T-helper 2 cell treated with Interferon-gamma antibody and Interleukin-4, amounts not matched to agents 100 ng/mL and 5 ng/mL, for 36 hours (primary cell): ENCODE results near the gene A4GNT. TPM values are rescaled to one million over a fixed set of nuclear protein-coding genes. Genes with fewer than 3 reads are reported as not detected.

Experiments
- intact Hi-C: fragments of 100-400 bp; cut with micrococcal nuclease; formaldehyde crosslinking; loops from one replicate; pipeline ENCODE4 v1.15.1; 2023
- total RNA-seq: library from RNA; stranded (reverse); gene quantifications from 2 replicates; pipeline ENCODE4 v1.2.3, GENCODE V29; 2022

The A4GNT gene
- total RNA-seq, 1 donor from 2014 or later = not detected

DNA sequence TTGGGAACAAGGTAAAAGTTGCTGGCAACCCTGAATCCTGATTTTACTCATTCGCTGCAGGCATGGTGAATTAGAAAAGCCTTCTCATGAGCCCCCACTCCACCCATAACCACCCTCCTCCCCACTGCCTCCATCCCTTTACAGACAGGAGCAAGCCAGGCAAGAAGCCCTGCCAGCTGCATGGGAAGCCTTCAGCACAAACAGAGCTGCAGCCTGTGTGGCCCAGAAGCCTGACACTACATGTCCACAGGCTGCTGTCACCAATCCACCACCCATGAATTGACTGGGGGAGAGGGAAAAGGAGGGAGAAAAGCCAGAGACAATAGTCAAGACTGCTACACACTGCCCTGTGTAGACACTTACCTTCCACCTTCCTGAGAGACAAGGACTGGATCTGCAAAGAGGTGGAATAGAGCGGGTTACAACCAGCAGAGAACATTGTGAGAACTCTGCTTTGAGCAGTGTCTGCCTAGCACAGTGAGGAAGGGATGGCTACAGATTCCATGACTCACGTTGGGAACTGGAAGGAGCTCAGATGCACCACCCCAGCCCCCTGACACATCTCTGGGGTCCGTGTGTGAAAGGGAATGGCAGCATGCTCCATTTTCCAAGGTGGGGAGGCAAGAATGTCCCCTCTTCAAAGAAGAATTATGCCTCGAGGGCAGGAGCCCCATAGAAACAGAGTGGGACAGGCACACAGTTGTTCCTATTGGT, 50.7 kb downstream of the A4GNT start:
- intact Hi-C loops = loop anchor here (5.0 kb wide), 1 partner anchor 36 kb away; the partner anchor contains the start of gene DZIP1L

- intact Hi-C loops = loop anchor here (5.0 kb wide), 1 partner anchor 37 kb away; the partner anchor contains the start of gene DZIP1L
Measured at GRCh38 chr3:138079901-138080300, 52.3 kb downstream of the A4GNT start.

DNA sequence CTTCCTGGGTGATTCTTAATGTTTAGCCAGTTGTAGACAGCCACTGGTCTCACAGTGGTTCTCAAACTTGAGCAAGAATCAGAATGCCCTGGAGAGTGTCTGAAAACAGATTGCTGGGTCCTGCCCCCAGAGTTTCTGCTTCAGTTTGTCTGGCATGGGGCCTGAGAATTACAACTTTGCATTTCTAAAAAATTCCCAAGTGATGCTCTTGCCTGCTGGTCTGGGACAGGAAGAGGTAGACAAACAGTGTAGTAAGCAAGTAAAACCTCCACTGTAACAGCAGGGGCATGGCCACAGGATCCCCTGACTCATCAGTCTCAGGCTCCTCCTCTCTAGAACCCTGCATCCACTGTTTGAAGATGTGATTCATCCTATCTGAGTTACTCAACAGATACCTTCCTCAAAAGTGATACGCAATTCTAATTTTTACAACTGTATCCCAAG, 53.3 kb downstream of the A4GNT start:
- intact Hi-C loops = no loop called here

GRCh38 chr3:138078096-138078495, 54.1 kb downstream of the A4GNT start:
- intact Hi-C loops = no loop called here

Other genes with a start within 250 kb of the A4GNT start
- not detected in 2 replicates for gene CLDN18, start 122.2 kb downstream of the A4GNT start, total RNA-seq
- gene DZIP1L, start 16.8 kb downstream of the A4GNT start, total RNA-seq = not detected in 2 replicates
- 21.5 and 22.2 TPM in 2 replicates for gene DBR1, start 42.5 kb upstream of the A4GNT start, total RNA-seq
- gene ARMC8, start 54.9 kb upstream of the A4GNT start, total RNA-seq = 47.7 and 52.2 TPM in 2 replicates
- not detected in 2 replicates for gene NME9, start 197.5 kb upstream of the A4GNT start, total RNA-seq
- gene MRAS, start 216.2 kb upstream of the A4GNT start, total RNA-seq = not detected in 2 replicates